Neural cell (in vitro differentiated cells): Measurements from ENCODE around the gene CAPN15.

Experiments used
- EZH2 ChIP-seq: fragments of 200-600, 300-800 bp; shearing (Covaris generic), sonication (generic); IDR thresholded peaks from 2 replicates; pipeline ENCODE4 v1.6.1; 2014; ENCODE audit warnings: antibody characterized with exemption, low read length, borderline replicate concordance, mild to moderate bottlenecking; ENCODE audit not compliant: insufficient read depth, poor library complexity, severe bottlenecking
- TF ChIP-seq, protein P1 (sequence below): fragments of 450-650 bp; IDR thresholded peaks from 2 replicates; pipeline ENCODE4 v1.5.1; 2014; ENCODE audit warnings: antibody characterized with exemption, mild to moderate bottlenecking, moderate library complexity; ENCODE audit not compliant: poor library complexity, severe bottlenecking

- TF ChIP-seq EZH2: no peak
- TF ChIP-seq, protein P1, sequence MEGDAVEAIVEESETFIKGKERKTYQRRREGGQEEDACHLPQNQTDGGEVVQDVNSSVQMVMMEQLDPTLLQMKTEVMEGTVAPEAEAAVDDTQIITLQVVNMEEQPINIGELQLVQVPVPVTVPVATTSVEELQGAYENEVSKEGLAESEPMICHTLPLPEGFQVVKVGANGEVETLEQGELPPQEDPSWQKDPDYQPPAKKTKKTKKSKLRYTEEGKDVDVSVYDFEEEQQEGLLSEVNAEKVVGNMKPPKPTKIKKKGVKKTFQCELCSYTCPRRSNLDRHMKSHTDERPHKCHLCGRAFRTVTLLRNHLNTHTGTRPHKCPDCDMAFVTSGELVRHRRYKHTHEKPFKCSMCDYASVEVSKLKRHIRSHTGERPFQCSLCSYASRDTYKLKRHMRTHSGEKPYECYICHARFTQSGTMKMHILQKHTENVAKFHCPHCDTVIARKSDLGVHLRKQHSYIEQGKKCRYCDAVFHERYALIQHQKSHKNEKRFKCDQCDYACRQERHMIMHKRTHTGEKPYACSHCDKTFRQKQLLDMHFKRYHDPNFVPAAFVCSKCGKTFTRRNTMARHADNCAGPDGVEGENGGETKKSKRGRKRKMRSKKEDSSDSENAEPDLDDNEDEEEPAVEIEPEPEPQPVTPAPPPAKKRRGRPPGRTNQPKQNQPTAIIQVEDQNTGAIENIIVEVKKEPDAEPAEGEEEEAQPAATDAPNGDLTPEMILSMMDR: no peak
These were observed 46.7 kb downstream of the CAPN15 start for GRCh38 chr16:574021-574760.
